BJ (cell line): ENCODE results near the gene SELENBP1. TPM values are rescaled to one million over a fixed set of nuclear protein-coding genes. Genes with fewer than 3 reads are reported as not detected.

ENCODE experiments used
- CTCF ChIA-PET: fragments of 350-600 bp; formaldehyde crosslinking; extraction: SDS; loops from one replicate; lab custom pipeline; 2021; ENCODE audit warnings: antibody characterized with exemption, inconsistent platforms; lab: Yijun Ruan, JAX
- POLR2A ChIA-PET: fragments of 300-600 bp; sonication (Branson Sonifier 250); formaldehyde crosslinking; extraction: SDS; loops from one replicate; lab custom pipeline; 2021; ENCODE audit warnings: antibody characterized with exemption; lab: Charles Lee
- DNase-seq: peaks from one replicate; pipeline ENCODE4 v3.0.0-alpha.2; 2011; ENCODE audit warnings: low read depth
- H3K27me3 ChIP-seq: 2 replicates; pipeline ENCODE4 v1.6.0; 2011; ENCODE audit warnings: low read length; ENCODE audit not compliant: control insufficient read depth, insufficient read depth
- H3K36me3 ChIP-seq: 2 replicates; pipeline ENCODE4 v1.5.1; 2011; ENCODE audit warnings: low read length; ENCODE audit not compliant: control insufficient read depth, insufficient read depth
- H3K4me3 ChIP-seq: 2 replicates; pipeline ENCODE4 v1.5.1; 2011; ENCODE audit warnings: low read depth, mild to moderate bottlenecking, control low read depth, low read length
- CTCF ChIP-seq: IDR thresholded peaks from 2 replicates; pipeline ENCODE4 v1.5.1; 2011; ENCODE audit warnings: low read depth, mild to moderate bottlenecking, control low read depth, inconsistent platforms, low read length, moderate library complexity; ENCODE audit not compliant: insufficient read depth
- polyA plus RNA-seq: library from polyadenylated mRNA; depleted of rRNA; stranded (reverse); fragments of >200 nt; gene quantifications from 2 replicates; pipeline ENCODE4 v1.2.3, GENCODE V29; 2011

SELENBP1 gene
- polyA plus RNA-seq, 1 experiment = 47.9 TPM

GRCh38 chr1:151342569-151342968 lies 29.9 kb downstream of the SELENBP1 start:
- Histone ChIP-seq H3K27me3 (no peaks in the 10 kb centered on the region), H3K36me3 (peaks cover 7% of the 10 kb centered on the region), H3K4me3 (no peak overlapping the region)
- no peak for TF ChIP-seq CTCF
- CTCF ChIA-PET = interaction anchor here (2.4 to 10.7 kb wide), 3 partner anchors 16 to 42 kb away, joined by 44 to 267 read pairs (median 65); partner anchors contain the start of gene PI4KB
- POLR2A ChIA-PET = no interaction called here
- no peak for DNase-seq

- no peak for TF ChIP-seq CTCF
- Histone ChIP-seq H3K36me3 (peaks cover 7% of the 10 kb centered on the region), H3K4me3 (no peak overlapping the region), H3K27me3 (no peaks in the 10 kb centered on the region)
- CTCF ChIA-PET = interaction anchor here (0.5 to 10.7 kb wide), 8 partner anchors 8 to 81 kb away, joined by 3 to 267 read pairs (median 7); partner anchors contain the start of gene PI4KB
- DNase-seq = no peak
- POLR2A ChIA-PET = no interaction called here
These were observed 30.5 kb downstream of the SELENBP1 start for GRCh38 chr1:151342021-151342420.

DNA sequence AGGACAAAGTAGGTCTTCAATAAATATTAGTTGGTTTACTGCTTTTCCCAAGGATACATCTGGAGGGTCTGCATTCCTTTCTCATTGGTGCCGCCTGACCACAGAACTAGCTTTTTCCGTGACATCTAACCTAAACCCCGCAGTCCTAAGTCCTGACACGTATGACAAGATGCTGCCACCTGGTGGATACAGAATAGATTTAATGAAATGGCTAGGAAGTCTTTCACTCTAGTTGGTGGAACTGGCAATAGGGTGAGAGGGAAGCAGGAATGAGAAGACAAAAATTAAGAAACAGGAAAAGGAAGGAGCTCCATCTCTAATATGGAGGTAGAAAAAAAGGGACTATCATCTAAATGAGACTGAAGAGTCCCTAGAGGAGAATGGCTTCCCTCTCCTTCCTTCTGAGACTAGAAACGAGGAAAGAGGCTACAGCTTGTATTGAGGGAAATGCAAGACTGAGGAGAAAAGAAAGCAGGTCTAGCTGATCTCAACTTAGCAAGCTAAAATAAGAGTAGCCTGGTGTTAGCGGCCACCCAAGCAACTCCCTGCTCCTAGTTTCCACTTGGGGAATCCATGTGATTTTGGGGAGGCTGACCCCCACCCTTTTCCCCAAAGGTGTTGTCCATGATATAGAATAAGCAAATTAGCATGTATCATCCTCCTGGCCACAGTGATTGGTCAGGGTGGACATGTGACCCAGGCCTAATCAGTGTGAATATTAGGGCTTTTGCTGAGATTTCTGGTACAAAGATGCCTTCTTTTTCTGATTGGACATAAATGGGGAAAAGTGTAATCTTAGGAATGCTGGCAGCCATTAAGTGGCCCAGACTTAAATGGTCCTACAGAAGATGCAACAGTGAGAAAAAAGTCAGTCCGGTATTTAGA lies 31.4 kb downstream of the SELENBP1 start:
- Histone ChIP-seq H3K27me3 (no peaks in the 10 kb centered on the region), H3K4me3 (no peak overlapping the region), H3K36me3 (peaks cover 7% of the 10 kb centered on the region)
- ChIA-PET CTCF (interaction anchor here (0.7 to 10.7 kb wide), 28 partner anchors 9 to 382 kb away, joined by 3 to 267 read pairs (median 5); partner anchors contain the start of genes PI4KB, PIP5K1A, SCNM1 and SELENBP1), POLR2A (interaction anchor here (1.2 kb wide), 1 partner anchor 40 kb away, joined by 11 read pairs; no protein-coding TSS in a partner anchor)
- peak; percentile 63 for TF ChIP-seq CTCF
- no peak for DNase-seq

DNA sequence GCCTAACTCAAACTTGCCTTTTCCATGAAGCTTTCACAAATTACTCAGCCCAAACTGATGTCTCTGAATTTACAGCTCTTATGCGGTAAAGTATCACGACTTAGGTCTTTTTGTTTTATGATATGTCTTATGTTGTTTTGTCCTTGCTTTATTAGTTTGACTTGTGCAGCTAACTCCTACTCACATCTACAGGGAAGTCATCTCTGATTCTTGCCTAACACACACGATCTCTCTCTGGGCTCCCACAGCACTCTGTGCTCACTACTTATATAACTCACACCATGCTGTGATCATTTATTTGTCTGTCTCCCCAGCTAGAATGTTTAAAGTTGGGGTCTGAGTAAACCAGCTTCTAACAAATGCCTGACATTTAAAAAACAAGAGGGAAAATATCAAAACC lies 35.9 kb downstream of the SELENBP1 start:
- Histone ChIP-seq H3K27me3 (no peaks in the 10 kb centered on the region), H3K36me3 (no peaks in the 10 kb centered on the region), H3K4me3 (no peak overlapping the region)
- ChIA-PET POLR2A (no interaction called here), CTCF (interaction anchor here (1.4 to 10.7 kb wide), 2 partner anchors 10 to 36 kb away, joined by 5 to 267 read pairs; no protein-coding TSS in a partner anchor)
- TF ChIP-seq CTCF = no peak
- no peak for DNase-seq

GRCh38 chr1:151334822-151335221 lies 37.7 kb downstream of the SELENBP1 start:
- no peak for TF ChIP-seq CTCF

More at GRCh38 chr1:151334822-151335221, 37.7 kb downstream of the SELENBP1 start:
- no peak for DNase-seq
- Histone ChIP-seq H3K4me3 (no peak overlapping the region), H3K27me3 (no peaks in the 10 kb centered on the region), H3K36me3 (no peaks in the 10 kb centered on the region)
- ChIA-PET CTCF (interaction anchor here (0.7 kb wide), 1 partner anchor 154 kb away, joined by 3 read pairs; no protein-coding TSS in a partner anchor), POLR2A (no interaction called here)
